Measurements from ENCODE around the gene GSS. TPM values are rescaled to one million over a fixed set of nuclear protein-coding genes. Genes with fewer than 3 reads are reported as not detected.

GSS gene
- total and polyA plus RNA-seq, 2 donors (not counting 3 experiments of a cell fraction or from before 2014, with no cell fraction given) = 47.9 to 65.1 TPM

GRCh38 chr20:34884260-34884659 is 71.3 kb downstream of the GSS start:
- dilution Hi-C loops (cut with MboI; ENCODE audit: extremely low pct_ligation_motif_present, low sequenced_read_pairs) = no loop called here

More at GRCh38 chr20:34884260-34884659, 71.3 kb downstream of the GSS start:
- TF ChIP-seq FOS (IDR thresholded peaks at IDR 0.05; ENCODE audit: borderline replicate concordance, insufficient read depth, low read length) = no peak
- no peak for TF ChIP-seq GATA2 (IDR thresholded peaks at IDR 0.05; ENCODE audit: insufficient read depth, insufficient read length, low read depth, low read length)
- TF ChIP-seq MYC (IDR thresholded peaks at IDR 0.05; ENCODE audit: low read depth, low read length) = no peak
- TF ChIP-seq, protein P1, sequence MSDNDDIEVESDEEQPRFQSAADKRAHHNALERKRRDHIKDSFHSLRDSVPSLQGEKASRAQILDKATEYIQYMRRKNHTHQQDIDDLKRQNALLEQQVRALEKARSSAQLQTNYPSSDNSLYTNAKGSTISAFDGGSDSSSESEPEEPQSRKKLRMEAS (IDR thresholded peaks at IDR 0.05; ENCODE audit: insufficient read depth, insufficient read length) = no peak
- no peak for TF ChIP-seq JUN (IDR thresholded peaks at IDR 0.05; ENCODE audit: borderline replicate concordance, insufficient read depth, insufficient read length, low read depth)
- TF ChIP-seq POLR2AphosphoS5 (IDR thresholded peaks at IDR 0.05; ENCODE audit: insufficient read depth, low read depth, low read length) = no peak
- no peak for TF ChIP-seq EZH2 (IDR thresholded peaks at IDR 0.05; ENCODE audit: borderline replicate concordance, low read depth, low read length, severe bottlenecking)
- TF ChIP-seq POLR2A (IDR thresholded peaks at IDR 0.05; ENCODE audit: low read depth, low read length) = no peak
- TF ChIP-seq CTCF (IDR thresholded peaks at IDR 0.05; ENCODE audit: extremely low read depth in 1 of 2, insufficient read depth in 1 of 2, low read depth in 1 of 2, low read length in 2 of 2) = no peak
- POLR2A ChIA-PET = interaction anchor here (0.7 kb wide), 1 partner anchor 12 kb away, joined by 3 read pairs; no protein-coding TSS in a partner anchor
- Histone ChIP-seq H3K4me3 (replicated peaks in 1 of 3; ENCODE audit: insufficient read depth in 1 of 3, low read depth in 1 of 3, low read length in 3 of 3) (no peak overlapping the region), H2AFZ (ENCODE audit: low read depth, low read length) (no peak overlapping the region), H3K27ac (ENCODE audit: insufficient read depth, low read depth, low read length) (no peak overlapping the region), H3K27me3 (ENCODE audit: control insufficient read depth in 2 of 2, insufficient read depth in 2 of 2, low read length in 2 of 2) (no peaks in the 10 kb centered on the region), H3K9ac (replicated peaks; ENCODE audit: extremely low read depth, insufficient read depth, low read length) (no peak overlapping the region), H3K9me3 (replicated peaks; ENCODE audit: control insufficient read depth, insufficient read depth, low read length) (no peaks in the 10 kb centered on the region), H3K36me3 (ENCODE audit: control insufficient read depth in 2 of 2, extremely low read depth in 1 of 2, insufficient read depth in 2 of 2, low read length in 2 of 2) (peaks cover 0 to 4% of the 10 kb centered on the region in 2 experiments), H3K79me2 (ENCODE audit: control insufficient read depth, insufficient read depth, low read length) (peaks cover 4% of the 10 kb centered on the region), H3K9me1 (replicated peaks; ENCODE audit: control insufficient read depth, extremely low read depth, insufficient read depth, low read length) (no peaks in the 10 kb centered on the region), H3K4me2 (ENCODE audit: insufficient read depth, low read length) (no peak overlapping the region), H3K4me1 (ENCODE audit: control insufficient read depth, extremely low read depth, insufficient read depth, low read length) (no peaks in the 10 kb centered on the region), H4K20me1 (replicated peaks; ENCODE audit: control insufficient read depth, extremely low read depth, insufficient read depth, low read length) (no peaks in the 10 kb centered on the region)
- FAIRE-seq (no peak), DNase-seq (ENCODE audit: low read depth, low spot score) (no peak)
- intact Hi-C loops (cut with micrococcal nuclease) = no loop called here
- no TSS peak for BruUV-seq (replicated peaks)
- CTCF ChIA-PET = interaction anchor here (1.0 kb wide), 1 partner anchor 10 kb away, joined by 4 read pairs; no protein-coding TSS in a partner anchor

All from endothelial cell of umbilical vein (primary cell).